HCT116 (cell line): ENCODE data around the gene ACAP2.

ENCODE experiments used
- EGR1 ChIP-seq: IDR thresholded peaks from 2 replicates; pipeline ENCODE4 v1.6.1; 2012; ENCODE audit warnings: low read depth
- ELF1 ChIP-seq: IDR thresholded peaks from 2 replicates; pipeline ENCODE4 v1.6.1; 2012; ENCODE audit warnings: low read depth, borderline replicate concordance
- EZH2 ChIP-seq: fragments of 200-600 bp; sonication (generic); IDR thresholded peaks from 2 replicates; pipeline ENCODE4 v1.6.1; 2017; ENCODE audit warnings: antibody characterized with exemption, mixed run types
- EZH2phosphoT487 ChIP-seq: fragments of 200-600 bp; IDR thresholded peaks from 2 replicates; pipeline ENCODE4 v1.6.1; 2018; ENCODE audit warnings: antibody characterized with exemption, borderline replicate concordance
- POLR2A ChIP-seq: IDR thresholded peaks from 2 replicates; pipeline ENCODE4 v1.7.0; 2011; ENCODE audit warnings: borderline replicate concordance; ENCODE audit not compliant: insufficient read depth, insufficient read length; ENCODE audit errors: extremely low read depth
- SIN3A ChIP-seq: IDR thresholded peaks from 2 replicates; pipeline ENCODE4 v1.6.1; 2012; ENCODE audit warnings: low read depth
- SP1 ChIP-seq: IDR thresholded peaks from 2 replicates; pipeline ENCODE4 v1.6.1; 2012; ENCODE audit warnings: low read depth
- ZNF274 ChIP-seq: fragments of 200-500 bp; sonication (Bioruptor generic); IDR thresholded peaks from 2 replicates; pipeline ENCODE4 v1.6.1; 2014; ENCODE audit warnings: mild to moderate bottlenecking, low read depth, low read length, inconsistent platforms
- TF ChIP-seq, protein P1 (sequence below), 3 experiments: fragments of 200-600 bp in 1 of 3; sonication (generic) in 1 of 3; IDR thresholded peaks in 2 of 3; conservative IDR thresholded peaks in 1 of 3; 2 replicates each; pipeline ENCODE4 v1.5.1; 2012 to 2017; ENCODE audit warnings: low read depth in 2 of 3, low read length in 2 of 3, antibody characterized with exemption in 1 of 3, borderline replicate concordance in 1 of 3, control low read depth in 1 of 3, mild to moderate bottlenecking in 1 of 3, mixed read lengths in 1 of 3, mixed run types in 1 of 3, moderate library complexity in 1 of 3; ENCODE audit not compliant: insufficient read depth in 1 of 3
- TF ChIP-seq, protein P2 (sequence below): IDR thresholded peaks from 2 replicates; pipeline ENCODE4 v1.6.1; 2012; ENCODE audit warnings: low read depth

GRCh38 chr3:195475614-195476013, 32.8 kb upstream of the ACAP2 start:
- TF ChIP-seq, protein P1, sequence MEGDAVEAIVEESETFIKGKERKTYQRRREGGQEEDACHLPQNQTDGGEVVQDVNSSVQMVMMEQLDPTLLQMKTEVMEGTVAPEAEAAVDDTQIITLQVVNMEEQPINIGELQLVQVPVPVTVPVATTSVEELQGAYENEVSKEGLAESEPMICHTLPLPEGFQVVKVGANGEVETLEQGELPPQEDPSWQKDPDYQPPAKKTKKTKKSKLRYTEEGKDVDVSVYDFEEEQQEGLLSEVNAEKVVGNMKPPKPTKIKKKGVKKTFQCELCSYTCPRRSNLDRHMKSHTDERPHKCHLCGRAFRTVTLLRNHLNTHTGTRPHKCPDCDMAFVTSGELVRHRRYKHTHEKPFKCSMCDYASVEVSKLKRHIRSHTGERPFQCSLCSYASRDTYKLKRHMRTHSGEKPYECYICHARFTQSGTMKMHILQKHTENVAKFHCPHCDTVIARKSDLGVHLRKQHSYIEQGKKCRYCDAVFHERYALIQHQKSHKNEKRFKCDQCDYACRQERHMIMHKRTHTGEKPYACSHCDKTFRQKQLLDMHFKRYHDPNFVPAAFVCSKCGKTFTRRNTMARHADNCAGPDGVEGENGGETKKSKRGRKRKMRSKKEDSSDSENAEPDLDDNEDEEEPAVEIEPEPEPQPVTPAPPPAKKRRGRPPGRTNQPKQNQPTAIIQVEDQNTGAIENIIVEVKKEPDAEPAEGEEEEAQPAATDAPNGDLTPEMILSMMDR (IDR thresholded peaks at IDR 0.05 in 2 of 3, conservative IDR thresholded peaks at IDR 0.05 in 1 of 3; ENCODE audit: borderline replicate concordance in 1 of 3, insufficient read depth in 1 of 3, low read depth in 2 of 3, low read length in 2 of 3) = no peak
- no peak for TF ChIP-seq ELF1
- TF ChIP-seq, protein P2, sequence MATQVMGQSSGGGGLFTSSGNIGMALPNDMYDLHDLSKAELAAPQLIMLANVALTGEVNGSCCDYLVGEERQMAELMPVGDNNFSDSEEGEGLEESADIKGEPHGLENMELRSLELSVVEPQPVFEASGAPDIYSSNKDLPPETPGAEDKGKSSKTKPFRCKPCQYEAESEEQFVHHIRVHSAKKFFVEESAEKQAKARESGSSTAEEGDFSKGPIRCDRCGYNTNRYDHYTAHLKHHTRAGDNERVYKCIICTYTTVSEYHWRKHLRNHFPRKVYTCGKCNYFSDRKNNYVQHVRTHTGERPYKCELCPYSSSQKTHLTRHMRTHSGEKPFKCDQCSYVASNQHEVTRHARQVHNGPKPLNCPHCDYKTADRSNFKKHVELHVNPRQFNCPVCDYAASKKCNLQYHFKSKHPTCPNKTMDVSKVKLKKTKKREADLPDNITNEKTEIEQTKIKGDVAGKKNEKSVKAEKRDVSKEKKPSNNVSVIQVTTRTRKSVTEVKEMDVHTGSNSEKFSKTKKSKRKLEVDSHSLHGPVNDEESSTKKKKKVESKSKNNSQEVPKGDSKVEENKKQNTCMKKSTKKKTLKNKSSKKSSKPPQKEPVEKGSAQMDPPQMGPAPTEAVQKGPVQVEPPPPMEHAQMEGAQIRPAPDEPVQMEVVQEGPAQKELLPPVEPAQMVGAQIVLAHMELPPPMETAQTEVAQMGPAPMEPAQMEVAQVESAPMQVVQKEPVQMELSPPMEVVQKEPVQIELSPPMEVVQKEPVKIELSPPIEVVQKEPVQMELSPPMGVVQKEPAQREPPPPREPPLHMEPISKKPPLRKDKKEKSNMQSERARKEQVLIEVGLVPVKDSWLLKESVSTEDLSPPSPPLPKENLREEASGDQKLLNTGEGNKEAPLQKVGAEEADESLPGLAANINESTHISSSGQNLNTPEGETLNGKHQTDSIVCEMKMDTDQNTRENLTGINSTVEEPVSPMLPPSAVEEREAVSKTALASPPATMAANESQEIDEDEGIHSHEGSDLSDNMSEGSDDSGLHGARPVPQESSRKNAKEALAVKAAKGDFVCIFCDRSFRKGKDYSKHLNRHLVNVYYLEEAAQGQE = no peak
- no peak for TF ChIP-seq POLR2A
- no peak for TF ChIP-seq ZNF274
- TF ChIP-seq SP1 = no peak
- TF ChIP-seq EZH2 = no peak
- no peak for TF ChIP-seq EZH2phosphoT487
- no peak for TF ChIP-seq EGR1
- no peak for TF ChIP-seq SIN3A
